Bone marrow (tissue), 2 donors: ENCODE data around the gene GPX4.

Experiments used
- DNase-seq, 2 donors: peaks; one replicate each; lab custom pipeline; 2025; lab: John Stamatoyannopoulos, UW

GPX4 gene

DNA sequence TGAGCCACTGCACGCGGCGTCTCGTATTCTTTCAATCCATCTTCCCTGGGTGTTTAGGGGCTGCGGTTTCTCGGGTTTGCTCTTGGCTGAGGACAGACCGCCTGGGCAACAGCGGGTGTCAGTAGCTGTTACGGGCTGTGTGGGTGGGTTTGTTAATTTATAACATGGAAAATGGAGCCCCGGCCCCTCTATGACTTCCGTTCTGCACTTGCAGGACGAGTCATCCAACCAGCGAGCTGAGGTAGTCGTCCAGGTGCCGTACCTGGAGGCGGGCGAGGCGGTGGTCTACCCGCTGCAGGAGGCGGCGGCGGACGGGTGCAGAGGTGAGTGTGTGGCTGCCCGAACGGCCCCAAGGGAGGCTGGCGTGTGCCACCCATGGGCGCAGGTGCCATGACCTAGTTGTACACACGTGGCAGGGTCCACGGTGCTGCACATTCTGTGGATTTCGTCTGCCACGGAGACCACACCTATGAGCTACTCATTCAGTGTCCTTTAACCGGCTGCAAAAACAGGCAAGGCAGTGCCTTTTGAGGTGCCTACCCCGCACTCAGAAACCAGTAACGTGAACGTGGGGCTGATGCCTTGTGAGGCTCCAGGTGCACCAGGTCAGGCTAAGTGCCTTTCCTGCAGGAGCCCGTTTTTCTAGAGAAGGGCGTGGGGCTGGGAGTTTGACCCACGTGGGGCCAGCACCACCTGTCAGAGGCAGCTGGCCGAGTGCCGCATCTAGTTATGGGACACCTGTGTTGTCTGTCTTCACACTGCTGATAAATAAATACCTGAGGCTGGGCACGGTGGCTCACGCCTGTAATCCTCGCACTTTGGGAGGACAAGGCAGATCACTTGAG, 19.5 kb upstream of the GPX4 start:
- DNase-seq = no peak

DNA sequence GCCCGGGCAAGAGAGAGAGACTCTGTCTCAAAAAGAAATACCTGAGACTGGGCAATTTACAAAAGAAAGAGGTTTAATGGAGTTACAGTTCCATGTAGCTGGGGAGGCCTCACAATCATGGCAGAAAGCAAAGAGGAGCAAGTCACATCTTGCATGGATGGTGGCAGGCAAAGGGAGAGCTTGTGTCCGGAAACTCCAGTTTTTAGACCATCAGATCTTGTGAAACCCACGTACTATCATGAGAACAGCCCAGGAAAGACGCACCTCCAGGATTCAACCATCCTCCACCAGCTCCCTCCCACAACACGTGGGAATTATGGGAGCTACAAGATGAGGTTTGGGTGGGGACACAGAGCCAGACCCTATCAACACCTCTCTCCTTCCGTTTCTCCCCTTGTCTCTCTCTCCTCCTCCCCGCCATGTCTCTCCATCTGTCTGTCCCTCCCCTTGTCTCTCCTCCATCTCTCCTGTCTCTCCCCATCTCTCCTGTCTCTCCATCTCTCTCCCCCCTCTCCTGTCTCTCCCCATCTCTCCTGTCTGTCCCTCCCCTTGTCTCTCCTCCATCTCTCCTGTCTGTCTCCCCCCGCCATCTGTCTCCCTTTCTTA, 18.6 kb upstream of the GPX4 start:
- DNase-seq = no peak

DNA sequence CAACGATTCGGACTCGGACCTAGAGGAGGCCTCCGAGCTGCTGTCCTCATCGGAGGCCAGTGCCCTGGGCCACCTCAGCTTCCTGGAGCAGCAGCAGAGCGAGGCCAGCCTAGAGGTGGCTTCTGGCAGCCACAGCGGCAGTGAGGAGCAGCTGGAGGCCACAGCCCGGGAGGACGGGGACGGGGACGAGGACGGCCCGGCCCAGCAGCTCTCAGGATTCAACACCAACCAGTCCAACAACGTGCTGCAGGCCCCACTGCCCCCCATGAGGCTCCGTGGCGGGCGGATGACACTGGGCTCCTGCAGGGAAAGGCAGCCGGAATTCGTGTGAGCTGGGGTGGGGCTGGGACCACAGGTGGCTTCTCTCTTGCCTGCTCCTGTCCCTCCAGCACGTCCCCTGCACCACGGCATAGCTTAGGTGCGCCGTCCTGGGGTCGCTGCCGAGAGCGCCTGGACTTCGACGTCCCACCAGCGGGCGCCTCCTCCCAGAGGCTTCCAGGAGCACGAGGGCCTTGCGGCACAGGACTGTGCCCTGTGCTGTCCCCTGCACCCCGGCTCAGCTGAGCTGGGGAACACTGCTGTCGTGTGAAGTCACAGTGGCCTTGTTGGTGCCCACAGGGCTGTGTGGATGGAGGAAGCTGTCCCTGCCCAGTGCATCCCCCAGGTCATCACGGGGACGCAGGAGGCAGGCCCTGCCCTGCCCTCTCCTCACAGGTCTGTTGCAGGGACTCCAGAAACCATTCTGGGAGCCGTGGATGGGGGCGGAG, 17.9 kb upstream of the GPX4 start:
- DNase-seq = no peak

DNA sequence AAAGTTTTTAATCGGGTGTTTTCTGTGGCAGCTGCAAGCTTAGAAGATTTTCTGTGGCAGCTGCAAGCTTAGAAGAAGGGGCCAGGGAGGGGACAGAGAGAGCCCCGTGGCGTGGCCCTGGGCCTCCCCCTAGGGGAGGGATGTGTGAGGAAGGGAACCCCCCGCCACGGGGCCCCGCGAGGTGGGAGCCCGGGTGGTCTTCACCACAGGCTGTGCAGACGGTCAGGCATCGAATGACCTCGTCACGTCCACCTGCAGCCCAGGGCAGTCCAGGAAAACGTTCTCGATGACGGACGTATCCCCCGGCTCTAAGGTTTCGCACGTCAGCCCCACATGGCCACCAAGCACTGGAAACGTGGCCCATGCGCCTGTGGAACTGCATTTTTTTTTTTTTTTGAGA, 17.2 kb upstream of the GPX4 start:
- no peak for DNase-seq

DNA sequence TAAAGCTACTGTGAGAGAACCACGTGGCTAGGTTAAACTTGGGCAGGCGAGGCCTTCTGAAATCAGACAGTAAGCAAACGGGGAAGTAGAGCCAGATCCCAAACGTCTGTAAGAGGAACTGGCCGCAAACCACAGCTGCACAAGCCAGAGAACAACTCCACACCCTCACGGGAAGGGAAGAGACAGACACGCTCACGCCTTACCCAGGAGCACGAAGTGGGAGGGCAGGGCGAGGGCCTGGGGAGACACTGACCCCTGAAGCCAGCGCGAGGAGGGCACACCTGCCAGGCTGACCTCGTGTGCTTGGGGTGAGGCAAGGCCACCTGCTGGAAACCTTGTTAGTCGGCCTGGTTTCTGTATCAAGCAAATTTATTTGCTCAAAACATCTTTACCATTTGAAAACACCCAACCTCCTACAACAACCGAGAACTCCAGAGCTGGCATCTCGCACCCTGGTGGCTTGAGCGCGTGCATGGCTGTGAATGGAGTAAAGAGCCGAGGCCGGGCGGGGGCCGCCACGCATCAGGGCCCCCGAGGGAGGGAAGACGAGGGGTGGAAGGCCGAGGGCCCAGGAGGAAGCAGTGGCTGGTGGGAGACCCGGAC, 15.9 kb upstream of the GPX4 start:
- DNase-seq = peak; percentile 54 to 82

DNA sequence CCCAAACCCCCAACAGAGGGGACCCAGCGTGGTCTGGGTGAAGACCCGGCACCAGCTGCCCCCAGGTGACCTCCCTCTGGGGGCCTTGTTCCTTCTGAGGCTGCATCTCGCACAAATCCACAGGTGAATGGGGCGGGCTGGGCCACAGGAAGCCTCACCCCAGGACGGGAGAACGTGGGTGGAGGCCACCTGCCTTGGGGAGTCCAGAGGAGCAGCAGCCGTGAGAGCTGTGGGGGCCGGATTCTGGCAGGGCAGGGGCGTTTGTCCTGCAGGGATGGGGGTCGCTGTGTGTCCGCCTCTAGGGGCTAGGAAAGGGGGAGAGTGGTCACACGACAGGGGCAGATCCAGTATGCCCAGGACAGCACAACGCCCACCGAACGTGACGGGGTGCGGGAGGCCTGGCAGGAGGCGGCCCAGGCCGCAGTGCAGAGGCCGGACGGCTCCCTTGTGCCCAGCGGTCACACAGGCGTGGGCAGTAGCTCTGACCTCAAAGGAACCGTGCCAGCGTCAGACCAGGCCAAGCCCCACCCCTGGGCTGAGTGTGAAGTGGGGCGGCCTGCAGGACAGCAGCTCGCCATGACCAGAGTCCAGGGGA, 15.3 kb upstream of the GPX4 start:
- DNase-seq = no peak

DNA sequence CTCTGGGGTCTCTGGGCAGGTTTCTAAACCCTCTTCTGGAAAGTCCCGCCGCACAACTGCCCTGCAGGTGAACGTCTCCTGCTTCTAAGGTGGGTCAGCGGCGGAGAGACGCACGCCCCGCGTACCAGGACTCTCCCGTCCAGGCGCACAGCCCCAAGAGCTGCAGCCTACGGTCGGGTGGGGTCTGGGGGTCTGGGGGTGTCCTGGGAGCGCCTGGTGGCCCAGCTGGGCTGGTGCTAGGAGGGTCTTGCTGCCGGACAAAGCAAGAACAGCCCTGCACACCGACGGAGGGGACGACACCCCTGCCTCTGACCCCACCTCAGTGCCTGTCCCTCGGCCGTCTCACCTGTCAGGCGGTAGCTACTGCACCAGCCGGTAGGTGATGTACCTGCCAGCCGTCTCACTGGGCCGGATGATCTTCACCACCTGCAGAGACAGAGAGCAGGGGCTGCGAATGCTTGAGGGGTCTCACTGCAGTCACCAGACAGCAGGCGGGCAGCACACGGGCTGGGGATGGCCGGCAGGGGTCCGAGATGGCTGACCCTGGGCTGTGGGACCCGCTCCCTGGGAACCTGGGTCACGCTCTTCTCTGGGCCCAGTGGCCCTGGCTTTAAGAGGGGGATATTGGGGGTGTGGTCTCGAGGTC, 14.5 kb upstream of the GPX4 start:
- DNase-seq = no peak

DNA sequence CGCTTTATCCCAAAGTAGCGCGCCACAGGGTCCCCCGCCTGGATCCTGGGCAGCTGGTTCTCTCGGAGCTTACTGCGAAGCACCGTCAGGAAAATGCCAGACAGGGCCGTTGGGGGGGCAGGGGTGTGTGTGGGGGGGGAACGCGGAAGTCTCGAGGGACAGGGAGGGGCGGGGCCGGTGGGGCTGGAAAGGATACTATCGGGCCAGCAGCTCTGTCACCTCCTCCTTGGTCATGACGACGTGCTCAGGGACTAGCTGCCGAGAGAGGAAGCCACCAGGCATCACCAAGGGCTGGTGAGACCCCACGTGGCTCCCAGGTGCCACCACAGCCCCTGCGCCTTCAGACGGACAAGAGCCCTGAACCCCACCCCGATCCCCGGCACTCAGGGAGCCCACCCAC, 13.9 kb upstream of the GPX4 start:
- no peak for DNase-seq

DNA sequence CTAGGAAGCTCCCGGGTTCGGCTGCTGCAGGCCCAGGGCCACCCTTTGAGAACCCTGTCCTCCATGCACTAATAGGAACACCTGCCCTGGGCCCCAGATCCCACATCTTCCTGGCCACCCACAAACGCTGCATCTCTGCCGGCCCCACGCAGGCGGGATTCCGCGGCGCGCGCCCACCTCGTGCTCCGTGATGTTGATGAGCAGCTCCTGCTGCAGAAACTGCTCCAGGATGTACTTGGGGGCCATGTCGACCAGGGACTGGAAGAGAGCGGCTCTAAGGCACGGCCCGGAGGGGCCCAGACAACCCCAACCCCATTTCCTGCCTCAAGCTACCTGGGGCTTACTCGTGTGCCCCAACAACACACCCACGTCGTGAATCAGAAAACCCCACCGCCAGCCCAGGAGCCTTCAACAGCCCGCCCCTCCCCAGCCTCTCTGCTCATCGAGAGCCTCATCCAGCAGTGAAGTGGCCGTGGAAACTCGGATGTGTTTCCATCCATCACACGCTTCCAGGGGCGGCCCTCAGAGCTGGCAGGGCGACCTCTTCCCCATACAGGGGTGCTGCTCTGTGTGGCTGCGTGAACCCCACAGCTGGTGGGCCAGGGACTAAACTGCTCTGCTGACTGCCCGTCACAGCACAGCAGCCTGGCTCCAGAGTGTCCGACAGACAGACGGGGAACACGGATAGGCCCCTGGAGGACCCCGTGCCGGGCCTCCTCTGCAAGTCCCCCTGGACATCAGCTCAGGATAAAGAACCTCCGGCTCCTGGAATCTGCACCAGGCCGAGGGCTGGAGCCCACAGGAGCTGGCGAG, 12.9 kb upstream of the GPX4 start:
- DNase-seq = no peak

DNA sequence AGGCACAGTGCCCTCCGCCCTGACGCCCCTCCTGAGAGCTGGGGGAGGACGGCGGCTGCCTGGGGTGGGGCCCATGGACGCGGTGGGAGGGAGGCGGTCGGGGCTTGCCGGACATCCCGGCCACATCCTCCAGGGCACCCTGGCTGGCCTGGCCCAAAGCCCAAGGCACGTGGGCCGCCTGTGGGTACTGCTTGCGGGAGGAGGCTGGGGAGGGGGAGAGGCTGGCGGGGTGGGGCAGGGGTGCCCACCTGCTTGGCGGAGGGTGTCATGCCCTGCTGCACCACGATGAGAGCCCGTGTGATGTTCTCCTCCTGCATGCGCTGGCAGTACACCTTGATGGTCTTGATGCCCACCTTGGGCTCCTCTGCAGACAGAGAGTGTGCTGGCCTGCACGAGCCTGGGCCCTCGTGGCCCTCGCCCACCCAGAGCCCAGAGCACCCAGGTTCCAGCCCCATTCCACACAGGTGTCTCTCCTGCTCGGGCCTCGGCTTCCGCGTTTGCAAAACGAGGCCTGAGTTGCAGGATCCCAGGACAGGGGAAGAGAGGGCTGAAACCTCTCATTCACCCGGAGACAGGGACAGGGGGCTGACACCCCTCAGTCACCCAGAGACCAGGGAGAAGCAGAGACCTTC, 12.1 kb upstream of the GPX4 start:
- no peak for DNase-seq

DNA sequence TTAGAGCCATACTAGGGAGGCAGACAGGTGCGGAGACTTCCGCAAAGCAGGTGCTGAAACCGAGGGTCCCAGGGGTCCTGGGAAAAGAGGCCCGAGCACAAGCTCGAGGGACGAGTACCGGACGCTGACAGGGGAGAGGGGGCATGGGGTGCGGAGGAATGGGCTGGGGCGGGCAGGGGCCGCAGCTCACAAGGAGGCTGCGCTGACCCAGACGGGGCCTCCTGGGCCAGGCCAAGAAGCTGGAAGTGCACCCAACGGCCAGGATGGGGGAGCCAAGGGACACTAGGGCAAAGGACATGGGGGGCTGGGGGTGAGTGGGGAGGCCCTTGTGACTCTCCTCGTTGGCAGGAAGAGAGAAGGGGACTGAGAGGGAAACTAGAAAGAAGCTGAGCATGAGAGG, 10.5 kb upstream of the GPX4 start:
- no peak for DNase-seq

DNA sequence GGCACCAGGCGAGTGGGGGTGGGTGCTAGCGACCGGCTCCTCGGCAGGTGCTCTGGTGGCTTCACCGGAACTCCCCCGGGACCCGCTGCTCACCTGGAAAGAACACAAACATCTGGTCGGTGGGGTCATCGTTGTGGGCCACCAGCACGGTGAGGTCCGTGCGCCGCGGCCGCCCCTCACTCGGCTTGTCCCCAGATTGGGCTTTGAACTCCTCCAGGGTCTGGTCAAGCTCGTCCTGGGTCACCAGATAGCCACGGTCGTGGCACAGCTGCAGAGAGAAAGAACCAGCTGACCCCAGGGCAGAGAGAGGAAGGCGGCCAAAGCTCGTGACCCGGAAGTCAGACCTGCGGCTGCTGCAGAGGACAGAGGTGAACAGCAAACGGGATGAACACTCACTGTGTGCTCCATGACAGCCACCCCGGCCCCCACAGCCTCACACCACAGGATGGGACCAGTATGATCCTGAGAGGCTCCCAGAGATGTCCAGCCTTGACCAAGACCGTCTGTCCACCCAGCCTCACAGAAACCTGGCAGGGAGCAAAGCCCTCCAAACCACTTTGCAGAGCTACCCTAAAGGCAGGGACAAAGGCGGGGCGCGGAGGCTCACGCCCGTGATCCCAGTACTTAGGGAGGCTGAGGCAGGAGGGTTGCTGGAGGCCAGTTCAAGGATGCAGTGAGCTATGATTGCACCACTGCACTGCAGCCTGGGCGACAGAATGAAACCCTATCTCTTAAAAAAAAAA, 9.8 kb upstream of the GPX4 start:
- no peak for DNase-seq

DNA sequence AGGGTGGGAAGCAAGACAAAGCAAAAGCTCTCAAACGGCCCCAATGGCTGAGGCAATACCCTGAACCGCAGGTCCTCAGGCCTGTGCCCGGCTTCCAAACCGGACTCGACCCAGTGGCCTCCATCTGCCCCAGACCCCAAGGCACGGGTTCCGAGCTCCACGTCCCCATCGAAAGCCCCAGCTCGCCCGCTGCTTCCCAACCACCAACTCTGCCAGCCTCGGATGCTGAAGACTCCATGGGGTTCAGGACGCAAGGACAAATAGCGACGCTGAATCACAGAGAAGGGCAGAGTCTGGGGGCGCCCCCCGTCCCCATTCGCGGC, 9.2 kb upstream of the GPX4 start:
- no peak for DNase-seq

DNA sequence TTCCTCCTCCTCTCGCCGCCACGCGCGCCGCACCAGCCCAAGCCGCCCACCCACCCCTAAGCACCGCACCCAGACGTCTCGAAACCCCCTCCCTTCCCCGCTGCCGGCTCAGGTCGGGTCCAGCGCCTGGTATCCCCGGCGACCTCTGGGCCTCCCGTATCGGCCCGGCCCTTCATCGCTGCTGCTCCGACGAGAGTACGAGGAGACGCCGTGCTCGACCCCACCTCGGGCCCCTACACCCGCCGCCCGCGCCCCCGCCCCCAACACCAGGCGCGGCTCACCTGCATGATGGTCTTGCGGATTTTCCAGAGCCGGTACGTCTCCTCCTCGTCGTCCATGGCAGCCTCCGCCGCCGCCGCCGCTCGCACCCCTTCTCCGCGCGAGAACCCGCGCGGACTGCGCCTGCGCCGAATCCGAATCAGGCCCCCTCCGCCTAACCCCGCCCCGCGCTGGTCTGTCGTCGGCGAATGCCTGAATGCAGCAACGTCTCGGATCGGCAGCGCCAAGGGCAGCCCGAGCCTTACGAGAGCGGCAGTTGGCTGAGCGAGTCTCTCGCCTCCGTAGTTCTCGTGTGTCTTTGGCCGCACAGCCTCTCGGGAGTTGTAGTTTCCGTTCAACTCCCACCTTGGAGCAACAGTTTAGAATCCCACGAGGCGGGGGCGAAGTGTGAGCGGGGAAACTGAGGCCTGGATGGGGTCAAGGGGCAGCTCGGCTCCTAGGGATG, 8.7 kb upstream of the GPX4 start, which contains the start of gene POLR2E:
Gene POLR2E (minus strand): TSS at position 398 of the 724 bp plus-strand sequence. CDS start 60 bp downstream, at position 338.
- DNase-seq = peak; percentile 90 to 94

DNA sequence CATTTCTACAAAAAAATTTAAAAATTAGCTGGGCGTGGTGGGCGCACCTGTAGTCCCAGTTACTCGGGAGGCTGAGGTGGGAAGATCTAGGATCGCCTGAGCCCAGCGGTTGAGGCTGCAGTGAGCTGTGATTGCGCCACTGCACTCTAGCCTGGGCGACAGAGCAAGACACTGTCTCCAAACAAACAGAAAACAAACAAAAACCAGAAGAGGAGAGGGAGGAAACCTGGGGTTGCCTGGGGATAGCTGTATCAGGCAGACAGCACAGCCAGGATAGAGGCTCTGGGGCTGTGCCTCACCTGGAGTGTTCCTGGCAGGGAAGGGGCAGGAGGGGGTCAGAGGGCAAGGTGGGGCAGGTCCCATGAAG, 6.0 kb upstream of the GPX4 start:
- no peak for DNase-seq

DNA sequence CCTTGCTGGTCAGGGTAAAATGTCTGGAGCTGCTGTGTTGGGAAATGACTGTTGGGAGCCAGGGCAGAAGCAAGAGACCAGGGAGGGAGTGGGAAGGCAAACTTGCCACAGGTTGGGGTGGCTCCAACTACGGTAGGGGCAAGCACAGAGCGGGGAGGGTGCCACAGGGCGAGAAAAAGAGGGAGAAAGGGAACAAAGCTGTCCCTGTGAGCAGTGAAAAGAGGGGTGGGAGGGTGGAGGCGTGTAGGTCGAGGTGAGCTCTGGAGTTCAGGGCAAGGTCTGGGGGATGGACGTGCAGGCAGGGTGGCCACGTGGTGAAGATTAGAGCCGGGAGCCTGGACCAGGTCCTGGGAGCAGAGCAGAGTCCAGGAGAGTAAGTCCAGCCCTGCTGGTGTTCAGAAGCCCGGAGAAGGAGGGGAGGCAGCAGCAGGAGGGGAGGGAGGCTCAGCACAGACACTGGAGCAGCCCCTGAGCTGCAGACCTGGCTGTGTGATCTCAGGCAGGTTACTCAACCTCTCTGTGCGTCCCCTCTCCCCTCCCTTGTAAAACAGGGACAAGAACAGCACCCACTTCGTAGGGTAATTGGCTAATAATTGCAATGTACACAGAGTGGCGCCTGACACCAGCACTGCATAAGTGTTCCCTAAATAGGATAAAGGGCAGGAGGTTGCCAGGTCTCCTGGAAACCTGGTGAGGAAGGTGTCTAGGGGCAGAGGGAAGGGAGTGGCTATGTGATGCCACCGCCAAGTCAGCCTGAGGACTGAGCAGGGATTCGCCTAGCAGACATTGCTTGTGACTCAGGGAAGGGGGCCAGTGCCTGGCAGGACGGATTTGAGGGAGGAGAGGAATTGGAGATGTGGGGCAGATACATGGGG, 5.4 kb upstream of the GPX4 start:
- DNase-seq = no peak

DNA sequence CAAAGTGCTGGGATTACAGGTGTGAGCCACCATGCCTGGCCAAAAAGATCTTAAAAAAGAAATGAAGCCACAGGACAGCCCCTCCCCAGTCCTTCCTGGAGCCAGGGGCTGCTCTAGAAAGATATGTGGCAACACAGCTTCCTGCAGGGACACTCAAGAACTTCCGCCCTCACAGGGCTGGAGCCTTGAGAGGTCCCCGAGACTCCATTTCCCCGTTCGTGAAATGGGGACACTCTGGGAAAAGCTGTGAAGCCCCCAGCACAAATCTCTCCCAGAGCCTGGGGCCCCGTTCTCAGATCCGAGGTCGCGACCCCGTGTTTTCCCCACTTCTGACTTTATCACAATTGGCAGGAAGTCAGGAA, 2.5 kb upstream of the GPX4 start:
- DNase-seq = peak; percentile 61 to 72
